ENCODE measurements around the gene ZNF408.

DNA sequence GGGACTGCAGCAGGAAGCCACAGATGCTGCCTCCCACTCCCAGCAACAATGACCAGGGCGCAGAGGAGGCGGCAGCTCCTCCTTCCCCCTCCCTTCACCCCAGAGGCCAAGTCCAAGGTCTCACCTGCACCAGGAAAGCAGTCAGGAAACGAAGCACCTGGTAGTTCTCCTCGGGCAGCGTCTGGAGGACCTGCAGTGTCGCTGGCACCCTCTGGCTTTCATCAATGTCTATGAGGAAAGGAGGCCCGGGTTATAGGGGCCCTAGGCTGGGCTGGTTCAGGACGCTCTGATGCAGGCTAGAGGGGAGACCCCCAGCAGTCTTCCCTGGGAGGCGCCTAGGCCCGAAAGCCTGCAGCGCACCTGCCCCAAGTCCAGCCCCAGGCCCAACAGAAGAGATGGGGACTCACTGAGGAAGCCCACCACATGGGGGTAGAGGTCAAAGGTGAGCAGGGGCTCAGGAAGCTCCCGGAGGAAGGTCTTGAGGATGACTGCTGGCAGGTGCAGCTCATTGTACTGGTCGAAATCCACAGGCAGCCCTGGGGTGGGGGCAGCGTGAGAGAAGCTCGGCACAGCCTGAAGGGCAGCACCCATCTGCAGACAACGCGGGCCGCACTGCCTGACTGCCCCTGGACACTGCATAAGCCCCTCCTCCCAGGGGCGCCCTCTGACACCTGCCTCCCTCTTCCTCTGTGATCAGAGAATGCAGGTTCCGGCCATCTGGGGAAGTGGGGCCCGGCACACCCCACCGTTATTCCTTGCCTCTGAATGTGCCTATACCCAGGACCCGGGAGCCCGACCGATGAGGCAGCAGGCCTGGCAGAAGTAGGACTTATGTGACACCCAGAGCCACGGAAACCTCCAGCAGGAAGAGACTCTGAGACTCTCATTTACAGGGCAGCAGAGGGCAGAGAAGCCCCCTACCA is 21.3 kb upstream of the ZNF408 start:
- TF ChIP-seq, protein P1, sequence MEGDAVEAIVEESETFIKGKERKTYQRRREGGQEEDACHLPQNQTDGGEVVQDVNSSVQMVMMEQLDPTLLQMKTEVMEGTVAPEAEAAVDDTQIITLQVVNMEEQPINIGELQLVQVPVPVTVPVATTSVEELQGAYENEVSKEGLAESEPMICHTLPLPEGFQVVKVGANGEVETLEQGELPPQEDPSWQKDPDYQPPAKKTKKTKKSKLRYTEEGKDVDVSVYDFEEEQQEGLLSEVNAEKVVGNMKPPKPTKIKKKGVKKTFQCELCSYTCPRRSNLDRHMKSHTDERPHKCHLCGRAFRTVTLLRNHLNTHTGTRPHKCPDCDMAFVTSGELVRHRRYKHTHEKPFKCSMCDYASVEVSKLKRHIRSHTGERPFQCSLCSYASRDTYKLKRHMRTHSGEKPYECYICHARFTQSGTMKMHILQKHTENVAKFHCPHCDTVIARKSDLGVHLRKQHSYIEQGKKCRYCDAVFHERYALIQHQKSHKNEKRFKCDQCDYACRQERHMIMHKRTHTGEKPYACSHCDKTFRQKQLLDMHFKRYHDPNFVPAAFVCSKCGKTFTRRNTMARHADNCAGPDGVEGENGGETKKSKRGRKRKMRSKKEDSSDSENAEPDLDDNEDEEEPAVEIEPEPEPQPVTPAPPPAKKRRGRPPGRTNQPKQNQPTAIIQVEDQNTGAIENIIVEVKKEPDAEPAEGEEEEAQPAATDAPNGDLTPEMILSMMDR (IDR thresholded peaks at IDR 0.05; ENCODE audit: borderline replicate concordance, extremely low read depth, low read length, poor library complexity, severe bottlenecking), result no peak
- TF ChIP-seq EZH2 (IDR thresholded peaks at IDR 0.05; ENCODE audit: borderline replicate concordance, low read depth, low read length, severe bottlenecking), result no peak

Data from DND-41 (cell line).